GM04503 (cell line): ENCODE results near the gene BMAL1.

Source experiments
- DNase-seq: peaks from one replicate; pipeline ENCODE4 v3.0.0-alpha.2; 2012; ENCODE audit warnings: low read depth

The BMAL1 gene

DNA sequence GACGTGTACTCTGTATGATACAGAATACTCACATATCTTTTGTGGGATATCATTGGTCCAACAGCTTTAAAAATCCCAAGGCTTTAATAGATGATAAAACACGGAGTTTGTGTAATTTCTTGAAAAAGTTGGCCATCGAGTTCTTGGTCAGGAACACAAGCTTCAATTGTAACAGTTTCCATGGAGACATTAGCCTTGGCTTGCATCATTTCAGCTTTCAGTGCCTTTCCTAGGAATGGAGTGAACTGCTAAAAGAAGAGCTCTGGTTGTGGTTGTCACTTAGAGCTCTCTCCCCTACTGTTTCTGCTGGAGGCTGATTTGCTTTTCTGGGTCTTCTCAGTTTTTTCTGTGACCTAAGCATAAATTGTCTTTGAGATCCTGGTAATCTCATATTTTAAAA, 14.2 kb downstream of the BMAL1 start:
- no peak for DNase-seq

DNA sequence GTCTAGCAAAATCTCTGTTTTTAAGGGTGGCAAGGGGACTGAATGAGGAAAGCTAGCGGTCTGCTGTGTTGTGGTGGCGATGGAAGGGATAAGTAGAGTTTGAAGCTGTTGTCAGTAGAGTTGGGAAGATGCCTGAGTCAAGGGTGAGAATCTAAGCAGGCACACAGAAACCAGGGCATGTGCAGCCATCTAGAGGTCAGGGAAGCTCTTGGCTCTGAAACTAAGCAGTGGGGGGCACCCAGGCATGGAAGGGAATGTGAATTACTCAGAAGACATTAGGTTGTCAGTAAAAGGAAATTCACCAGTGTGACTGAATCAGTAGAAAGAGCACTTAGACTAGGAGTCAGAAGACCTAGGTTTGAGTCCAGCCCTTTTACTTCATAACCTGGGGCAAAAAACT, 15.4 kb downstream of the BMAL1 start:
- DNase-seq: no peak

DNA sequence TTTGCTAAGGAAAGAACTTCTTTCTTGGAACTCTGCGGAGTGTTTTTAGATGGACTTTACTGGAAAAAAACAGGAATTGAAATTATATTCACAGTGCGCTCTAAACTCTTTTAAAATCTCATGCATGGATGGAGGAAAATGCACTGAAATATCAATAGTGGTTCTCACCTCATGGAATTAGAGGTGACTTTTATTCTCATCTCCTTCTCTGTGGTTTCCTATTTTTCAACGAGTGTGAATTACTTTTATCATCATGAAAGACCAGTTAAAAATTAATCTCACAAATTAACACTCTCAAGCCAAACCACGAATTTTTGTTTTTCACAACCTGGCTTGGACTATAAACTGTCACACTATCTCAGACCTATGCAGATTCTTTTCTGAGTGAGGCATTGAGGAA, 16.6 kb downstream of the BMAL1 start:
- no peak for DNase-seq

DNA sequence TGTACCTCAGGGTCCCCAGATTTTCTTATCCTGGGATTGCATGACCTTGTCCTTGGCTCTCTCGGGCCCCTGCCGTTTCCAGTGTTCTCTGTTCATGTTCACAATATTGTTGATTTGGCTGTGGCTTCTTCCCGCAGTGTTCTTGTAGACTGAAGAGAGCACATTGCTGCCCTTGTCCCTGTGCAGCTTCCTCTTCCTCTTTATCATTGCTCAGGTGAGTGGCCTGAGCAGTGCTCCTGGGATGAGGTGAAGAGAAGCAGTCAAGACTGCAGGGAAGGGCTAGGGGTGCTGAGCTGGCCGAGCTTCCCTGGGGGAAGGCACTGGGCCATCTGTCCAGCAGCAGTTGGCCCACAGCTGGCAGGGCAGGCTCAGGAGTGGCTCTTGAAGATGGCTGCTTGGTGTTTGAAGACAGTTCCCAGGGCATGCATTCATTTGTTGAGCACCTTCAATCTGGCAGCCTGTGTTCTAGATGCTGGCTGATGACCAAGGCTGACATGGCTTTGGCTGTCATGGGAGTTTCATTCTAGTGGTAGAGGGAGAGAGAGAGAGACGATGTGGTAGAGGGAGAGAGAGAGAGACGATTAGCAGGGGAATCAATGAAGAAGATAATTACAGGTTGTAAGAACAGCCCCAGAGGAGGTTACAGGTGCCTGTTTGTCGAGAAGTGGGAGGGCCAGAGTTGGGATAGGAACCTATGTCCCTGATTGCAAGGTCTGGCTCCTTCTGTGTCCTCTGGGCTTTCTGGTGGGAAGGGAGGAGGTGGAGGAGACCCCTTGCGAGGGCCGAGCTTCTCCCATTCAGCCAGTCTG, 17.4 kb downstream of the BMAL1 start:
- no peak for DNase-seq

DNA sequence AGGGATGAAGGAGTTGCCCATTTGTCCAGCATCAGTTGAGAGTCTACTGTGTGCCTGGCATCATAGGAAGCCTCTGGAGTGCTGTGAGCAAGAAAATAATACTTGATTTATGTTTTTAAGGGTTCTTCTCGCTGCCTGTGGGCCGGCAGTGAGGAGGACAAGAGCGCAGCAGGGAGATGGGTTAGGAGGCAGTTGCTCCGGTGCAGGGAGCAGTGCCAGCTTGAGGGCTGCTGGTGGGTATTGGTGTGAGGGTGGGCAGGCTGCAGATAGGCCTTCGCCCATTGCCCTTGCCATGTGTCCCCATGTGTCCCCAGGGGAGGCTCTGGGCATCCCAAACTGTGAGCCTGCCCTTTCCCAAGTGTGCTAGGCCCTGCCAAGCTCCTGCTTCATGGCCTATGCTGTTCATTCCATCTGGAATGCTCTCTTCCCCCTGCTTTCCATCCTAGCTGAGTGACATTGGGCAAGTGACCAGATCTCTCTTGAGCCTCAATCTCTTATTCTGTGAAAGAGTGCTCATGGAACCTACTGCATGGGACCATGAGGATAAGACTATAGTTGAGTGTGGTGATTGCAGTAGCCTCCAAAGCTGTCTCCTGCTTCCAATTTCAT, 19.8 kb downstream of the BMAL1 start:
- DNase-seq: no peak

DNA sequence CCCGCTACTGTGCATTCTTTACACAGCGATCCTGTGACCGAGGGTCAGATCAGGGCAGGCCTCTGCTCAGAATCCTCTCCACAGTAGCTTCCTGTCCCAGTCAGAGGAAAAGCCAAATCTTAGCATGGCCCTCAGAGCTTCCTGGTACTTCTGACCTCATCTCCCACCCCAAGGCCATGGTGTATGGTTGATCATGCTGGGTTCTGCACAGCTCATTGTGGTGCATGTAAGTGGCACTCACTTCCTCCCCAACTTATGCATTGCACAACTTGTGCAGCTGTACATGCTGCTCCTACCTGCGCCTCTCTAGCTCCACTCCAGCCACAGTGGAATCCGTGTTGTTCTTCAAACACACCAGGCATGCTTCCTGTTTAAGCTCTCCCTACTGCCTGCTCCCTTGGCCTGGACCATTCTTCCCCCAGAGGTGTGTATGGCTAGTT, 20.3 kb downstream of the BMAL1 start:
- no peak for DNase-seq

DNA sequence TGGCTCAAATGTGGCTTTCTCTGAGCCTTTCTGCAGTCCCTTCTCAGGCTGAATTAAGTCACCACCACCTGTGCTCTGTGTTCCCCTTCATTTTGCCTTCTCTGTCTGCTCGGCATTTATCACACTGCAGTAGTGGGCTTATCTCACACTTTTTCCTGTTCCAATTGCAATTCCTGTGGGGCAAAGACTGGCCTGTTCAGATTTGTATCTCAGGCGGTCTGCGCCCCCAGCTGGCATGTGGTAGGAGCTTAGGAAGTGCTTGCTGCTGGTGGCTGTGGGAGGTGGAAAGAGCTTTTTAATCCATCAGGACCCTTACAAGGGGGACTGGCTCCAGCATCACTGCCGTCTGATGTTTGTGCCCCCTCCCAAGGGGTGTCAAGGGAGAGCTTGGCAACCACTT, 21.2 kb downstream of the BMAL1 start:
- DNase-seq: no peak

DNA sequence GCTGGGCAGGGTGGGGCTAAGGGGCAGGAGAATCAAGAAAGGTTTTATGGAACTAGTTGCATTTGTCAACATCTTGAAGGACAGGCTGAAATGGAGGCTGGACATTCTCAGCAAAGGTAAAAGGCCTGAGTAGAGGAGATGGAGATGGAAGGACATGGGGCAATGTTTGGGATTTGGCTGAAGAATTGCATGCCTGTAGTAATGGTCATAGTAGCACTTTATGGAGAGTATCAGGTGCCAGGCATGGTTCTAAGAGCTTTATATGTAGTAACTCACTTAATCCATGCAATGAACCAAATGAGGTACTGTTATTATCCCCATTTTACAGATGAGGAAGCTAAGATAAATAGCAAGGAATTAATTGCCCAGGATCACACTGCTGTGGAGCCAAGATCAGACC, 23.9 kb downstream of the BMAL1 start:
- DNase-seq: no peak

DNA sequence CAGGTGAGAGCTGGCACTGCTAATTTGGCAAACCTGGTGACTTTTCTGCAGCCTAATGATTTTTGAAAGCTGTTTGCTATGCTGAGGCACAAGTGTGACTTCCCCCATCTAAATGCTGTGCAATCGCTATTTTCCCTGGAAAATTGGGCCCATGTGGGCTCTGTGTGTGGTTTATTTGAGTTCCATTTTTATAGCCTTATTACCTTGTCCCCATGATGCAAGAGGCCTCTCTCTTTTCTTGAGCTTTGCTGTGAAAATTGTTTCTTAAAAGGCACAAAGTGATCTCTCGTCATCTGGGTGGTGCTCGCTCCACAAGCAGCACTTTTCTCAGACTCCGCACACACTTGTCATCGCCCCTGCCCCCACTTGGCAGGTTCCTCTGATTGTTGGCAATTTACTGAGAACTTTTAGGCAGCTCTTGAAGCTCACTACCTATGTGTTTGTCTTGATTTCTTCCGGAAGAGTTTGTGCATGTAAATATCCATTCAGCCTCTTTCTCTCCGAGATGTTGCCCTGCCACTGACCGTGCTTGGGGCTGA, 24.9 kb downstream of the BMAL1 start:
- DNase-seq: no peak

DNA sequence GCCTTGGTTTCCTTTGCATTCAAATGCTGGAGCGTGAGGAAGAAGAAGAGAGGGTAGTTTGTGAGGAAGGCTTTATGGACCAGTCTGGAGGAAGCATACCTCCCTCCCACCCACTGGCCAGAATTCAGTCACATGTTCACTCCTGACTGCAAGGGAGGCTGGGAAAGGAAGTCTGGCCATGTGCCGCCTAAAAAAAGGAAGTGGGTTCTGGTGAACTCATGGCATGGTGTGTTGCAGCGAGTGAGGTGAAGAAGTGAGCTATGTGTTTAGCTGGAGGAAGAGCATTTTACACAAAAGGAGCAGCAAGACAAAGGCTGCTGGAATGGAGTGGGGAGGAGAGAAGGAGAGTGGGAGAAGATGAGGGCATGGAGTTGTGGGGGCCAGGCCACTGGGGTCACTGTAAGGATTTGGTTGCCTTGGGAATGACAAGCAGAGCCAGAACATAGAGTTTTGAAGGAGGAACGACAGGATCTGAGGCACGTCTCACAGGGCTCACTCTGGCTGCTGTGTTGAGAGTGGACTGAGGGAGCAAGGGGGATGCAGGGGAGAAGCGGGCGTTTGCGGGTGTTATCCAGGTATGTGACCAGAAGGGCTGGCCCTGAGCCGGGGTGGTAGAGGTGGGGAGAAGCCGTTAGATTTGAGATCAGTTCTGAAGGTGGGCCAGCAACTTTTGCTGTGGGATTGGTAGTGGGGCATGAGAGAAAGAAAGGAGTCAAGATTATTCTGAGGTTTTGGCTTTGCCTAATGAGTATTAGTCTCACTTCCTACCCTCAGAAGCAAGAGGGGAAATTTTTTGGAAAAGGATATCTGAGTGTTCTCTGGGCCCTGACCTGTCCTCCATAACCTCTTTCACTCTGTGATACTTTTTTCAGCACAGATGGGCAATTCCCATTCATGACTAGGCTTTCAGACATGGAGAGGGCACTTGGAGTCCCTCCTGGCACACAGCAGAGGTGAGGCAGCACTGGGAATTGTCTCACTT, 26.4 kb downstream of the BMAL1 start:
- DNase-seq: no peak

DNA sequence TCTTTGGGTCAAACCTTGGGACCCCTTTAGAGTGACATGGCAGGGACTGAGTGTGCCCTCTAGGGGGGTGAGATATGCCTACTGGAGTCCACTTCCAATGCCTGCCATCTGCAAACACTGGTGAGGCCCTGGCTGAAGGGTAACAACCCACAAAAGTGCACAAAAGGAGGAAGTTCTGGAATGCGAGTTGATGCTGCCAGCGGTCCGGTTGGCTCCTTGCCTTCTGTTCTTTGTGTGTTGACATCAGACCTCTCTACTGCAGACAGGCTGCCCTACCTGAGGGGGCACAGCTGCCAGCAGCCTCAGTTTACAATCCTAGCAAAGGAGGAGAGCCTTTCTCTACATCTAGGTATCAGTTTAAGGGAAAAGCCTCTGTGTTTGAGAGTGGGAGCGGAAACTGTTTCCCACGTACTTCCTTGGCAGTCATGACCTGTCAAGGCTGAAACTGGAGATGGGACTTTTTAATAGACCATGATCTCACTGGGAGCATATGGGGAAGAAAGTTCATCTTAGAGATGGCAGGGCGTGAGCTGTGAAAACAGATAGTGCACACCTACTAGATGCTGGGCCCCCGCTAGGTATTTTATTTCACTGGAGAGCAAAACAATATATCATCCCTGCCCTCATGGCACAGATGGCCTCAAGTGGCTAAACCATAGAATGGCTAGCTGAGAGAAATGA, 27.2 kb downstream of the BMAL1 start:
- no peak for DNase-seq

DNA sequence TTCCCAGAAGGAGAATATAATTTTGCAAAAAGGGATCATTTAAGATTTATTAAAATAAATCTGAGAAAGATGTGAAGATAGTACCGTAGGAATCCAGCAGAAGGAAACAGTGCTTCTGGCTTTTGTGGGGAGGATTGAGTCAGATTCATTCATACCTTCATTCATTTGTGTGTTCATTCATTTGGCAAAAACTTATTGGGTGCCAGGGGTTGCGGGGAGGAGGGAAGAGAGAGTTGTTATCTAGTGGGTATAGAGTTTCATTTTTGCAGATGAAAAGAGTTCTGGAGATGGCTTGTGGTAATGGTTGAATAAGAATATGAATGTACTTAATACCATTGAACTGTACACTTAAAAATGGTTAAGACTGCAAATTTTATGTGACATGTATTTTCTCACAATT, 31.1 kb downstream of the BMAL1 start:
- no peak for DNase-seq

DNA sequence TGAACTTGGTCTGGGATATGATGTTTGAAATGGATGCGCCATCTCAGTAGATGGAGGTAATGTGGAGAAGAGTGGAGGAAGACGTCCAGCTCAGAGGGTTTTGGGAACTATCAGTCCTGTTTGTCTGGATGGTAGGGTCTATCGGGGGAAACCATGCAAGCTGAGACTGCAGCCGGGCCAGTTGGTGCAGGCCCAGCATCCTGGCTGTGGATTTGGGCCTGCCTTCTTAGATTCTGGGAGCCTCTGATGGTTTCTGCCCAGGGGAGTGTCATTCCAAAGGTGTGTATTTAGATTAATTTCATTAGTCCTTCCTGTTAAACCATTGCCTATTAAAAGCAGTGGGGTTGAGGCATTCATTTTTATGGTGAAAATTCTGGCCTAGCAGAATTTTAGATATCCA, 31.6 kb downstream of the BMAL1 start:
- DNase-seq: no peak

DNA sequence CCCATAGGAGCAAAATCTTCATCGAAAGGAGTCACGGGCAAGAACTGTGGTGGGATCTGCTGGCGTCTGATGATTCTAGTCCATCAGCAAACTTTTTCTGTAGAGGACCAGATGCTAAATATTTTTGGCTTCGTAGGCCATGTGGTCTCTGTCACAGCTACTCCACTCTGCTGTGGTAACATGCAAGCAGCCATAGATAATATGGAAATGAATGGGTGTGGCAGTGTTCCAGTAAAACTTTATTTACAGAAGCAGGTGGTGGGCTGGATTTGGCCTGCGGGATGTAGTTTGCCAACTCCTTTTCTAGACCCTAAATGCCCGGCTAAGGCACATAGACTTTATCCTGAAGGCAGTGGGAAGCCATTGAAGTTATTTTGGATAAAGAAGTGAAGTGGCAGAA, 32.9 kb downstream of the BMAL1 start:
- no peak for DNase-seq

DNA sequence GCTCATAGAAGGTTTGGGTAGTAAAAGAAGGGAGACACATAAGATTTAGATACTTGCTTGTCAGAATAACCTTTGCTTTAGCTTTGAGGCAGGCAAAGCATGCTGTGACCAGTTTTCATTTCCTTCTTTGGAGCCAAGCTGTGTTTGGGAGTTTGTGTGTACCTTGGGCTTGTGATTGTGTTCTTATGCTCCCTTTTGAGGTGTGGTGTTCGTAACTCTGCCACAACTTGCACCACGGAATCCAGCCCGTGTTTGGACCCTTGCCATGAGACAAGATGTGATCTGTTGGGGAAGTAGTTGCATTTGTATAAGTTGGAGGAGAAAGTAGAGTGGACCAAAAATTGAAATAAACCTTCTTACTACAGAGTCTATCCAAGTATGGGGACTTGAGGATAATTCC, 34.0 kb downstream of the BMAL1 start:
- no peak for DNase-seq

DNA sequence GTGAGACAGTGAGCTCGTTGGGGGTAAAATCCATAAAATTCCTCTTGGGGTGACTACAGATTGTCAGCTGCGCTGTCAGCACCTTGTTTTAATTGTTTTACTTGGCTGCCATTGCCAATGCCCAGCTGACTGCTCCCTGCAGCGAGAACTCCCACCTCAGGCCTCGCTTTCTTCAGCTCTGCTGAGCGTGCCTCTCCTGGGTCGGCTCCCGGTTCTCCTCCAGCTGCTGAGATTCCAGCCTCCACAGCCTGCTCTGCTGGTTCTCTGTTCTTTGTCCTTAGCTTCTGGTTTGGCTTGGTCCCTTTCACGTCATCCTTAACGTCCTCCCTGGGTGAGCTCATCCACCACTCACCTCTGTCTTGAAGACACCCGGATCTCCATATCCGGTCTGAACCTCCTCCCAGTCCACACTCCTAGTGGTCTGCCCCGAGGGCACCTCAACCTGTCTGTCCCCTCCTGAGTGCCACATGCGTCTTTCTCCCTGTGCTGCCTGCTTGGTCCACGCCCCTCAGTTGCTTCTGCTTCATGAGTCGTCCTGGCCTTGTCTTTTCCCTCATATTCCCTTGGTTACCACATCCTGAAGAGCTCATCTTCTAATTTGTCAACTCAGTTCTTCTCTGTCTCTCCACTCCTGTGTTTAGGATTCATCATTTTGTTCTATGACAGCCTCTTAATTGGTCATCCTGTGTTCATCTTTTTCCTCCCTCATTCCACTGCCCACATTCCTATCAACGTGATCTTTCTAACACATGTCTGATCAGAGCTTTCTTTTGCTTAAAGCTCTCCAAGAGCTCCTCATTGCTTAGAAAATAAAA, 35.6 kb downstream of the BMAL1 start:
- DNase-seq: no peak

DNA sequence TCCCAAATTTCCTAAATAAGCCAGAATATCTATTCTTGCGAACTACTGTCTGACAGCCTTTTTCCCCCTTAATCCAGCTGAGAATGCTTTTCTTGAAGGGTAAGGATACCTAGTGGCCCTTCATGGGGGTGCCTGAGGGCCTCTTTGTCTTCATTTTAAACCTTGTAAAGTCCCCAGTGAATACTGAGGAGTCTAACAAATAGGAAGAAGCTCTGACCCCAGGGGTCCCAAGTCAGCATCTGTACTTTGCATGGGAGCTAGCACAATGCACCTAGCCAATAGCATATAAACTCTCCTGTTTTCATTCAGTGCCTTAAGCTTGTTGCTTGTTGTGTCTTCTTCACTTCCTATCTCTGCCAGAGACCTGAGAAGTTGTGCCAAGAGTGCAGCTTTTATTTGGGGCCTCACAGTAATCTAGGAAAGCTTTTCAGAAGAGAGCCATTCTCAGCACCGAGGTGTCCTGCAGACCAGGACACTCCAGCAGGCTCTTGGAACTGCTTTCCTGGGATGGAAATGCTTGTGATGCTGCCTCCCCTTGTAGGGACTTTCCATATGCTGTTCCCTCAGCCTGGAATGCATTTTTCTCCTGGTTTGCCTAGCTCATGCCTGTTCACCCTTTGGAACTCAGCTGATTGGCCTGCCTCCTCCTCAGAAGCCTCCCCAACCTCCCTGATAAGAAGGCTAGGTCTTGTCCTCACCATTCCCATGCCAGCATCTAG, 37.2 kb downstream of the BMAL1 start:
- DNase-seq: no peak

DNA sequence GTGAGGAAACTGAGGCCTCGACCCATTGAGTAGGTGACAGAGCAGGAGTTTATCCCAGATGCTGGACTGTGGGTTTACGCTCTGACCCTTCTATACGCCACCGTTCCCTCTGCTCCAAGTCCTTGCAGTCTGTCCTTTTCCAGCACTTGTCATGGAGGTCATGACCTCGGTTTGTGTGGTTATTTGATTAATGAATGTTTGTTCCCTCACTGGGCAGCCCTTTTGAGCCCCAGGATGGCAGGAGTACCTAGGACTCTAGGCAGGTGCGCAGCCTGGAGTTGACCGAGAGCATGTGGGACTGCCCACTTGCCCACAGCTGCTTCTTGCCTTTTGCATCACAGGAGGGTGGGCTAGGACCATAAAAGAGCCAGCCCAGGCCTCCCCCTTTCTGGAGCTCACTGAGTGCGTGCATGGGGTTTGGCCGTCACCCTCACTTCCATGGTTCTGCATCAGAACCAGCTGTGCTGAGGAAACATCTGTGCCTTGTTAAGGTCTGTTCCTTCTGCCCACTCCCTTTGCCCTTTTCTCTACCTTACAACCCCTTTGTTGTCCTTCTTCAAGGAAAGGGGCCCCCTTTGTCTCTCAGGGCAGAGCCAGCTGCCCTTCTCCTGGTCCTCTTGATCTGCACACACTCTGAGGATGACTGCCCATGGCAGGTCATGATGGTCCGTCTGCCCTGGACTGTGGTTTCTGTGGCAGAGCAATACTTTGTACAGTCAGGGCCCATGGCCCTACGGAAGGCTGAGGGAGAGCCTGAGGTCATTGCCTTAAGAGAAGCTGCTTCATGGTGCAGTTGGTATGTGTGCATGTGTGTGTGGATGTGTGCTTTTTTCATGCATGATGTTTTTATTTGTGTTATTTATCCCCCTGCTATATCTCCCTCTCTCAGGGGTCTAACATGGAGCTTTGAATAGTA, 38.2 kb downstream of the BMAL1 start:
- no peak for DNase-seq

DNA sequence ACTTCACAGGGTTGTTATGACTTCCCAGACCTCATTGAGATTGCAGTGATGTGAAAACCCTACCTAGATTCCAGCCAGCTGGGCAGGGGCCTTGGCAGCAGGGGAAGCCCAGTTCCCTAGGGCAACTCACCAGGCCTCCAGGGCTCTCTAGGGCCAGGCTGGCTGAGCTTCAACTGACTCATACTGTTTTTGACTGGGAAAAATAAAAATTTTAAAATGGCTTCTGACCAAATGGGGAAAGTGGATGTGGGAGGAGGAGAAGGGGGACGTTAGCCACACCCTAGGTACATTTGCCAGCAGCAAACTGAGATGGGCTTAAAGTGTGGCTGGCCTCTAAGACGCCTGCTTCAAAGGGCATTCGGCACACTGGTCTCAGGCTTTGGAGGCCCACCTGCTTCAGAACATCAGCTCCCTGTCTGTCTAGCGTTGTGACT, 39.0 kb downstream of the BMAL1 start:
- DNase-seq: peak; percentile 70
